HEK293 (cell line): ENCODE measurements around the gene TRMT1.

Source experiments
- BCL11A ChIP-seq: fragments of 450-650 bp; formaldehyde crosslinking; IDR thresholded peaks from 2 replicates; pipeline ENCODE4 v1.5.1; 2016; ENCODE audit warnings: low read depth, missing biosample characterization, missing genetic modification characterization
- EGR2 ChIP-seq: fragments of 450-650 bp; formaldehyde crosslinking; IDR thresholded peaks from 2 replicates; pipeline ENCODE4 v1.5.1; 2016; ENCODE audit warnings: low read depth, missing biosample characterization, missing genetic modification characterization
- MYNN ChIP-seq: fragments of 450-650 bp; formaldehyde crosslinking; IDR thresholded peaks from 2 replicates; pipeline ENCODE4 v1.5.1; 2016; ENCODE audit warnings: missing biosample characterization, missing genetic modification characterization, borderline replicate concordance
- OSR2 ChIP-seq: fragments of 450-650 bp; formaldehyde crosslinking; IDR thresholded peaks from 2 replicates; pipeline ENCODE4 v1.5.1; 2016; ENCODE audit warnings: missing biosample characterization, missing genetic modification characterization
- OVOL3 ChIP-seq: fragments of 450-650 bp; formaldehyde crosslinking; IDR thresholded peaks from 2 replicates; pipeline ENCODE4 v1.5.1; 2016; ENCODE audit warnings: missing biosample characterization, missing genetic modification characterization
- YY2 ChIP-seq: fragments of 450-650 bp; formaldehyde crosslinking; IDR thresholded peaks from 2 replicates; pipeline ENCODE4 v1.5.1; 2016; ENCODE audit warnings: missing biosample characterization, missing genetic modification characterization
- ZNF146 ChIP-seq: fragments of 450-650 bp; formaldehyde crosslinking; IDR thresholded peaks from 2 replicates; pipeline ENCODE4 v1.5.1; 2016; ENCODE audit warnings: missing biosample characterization, missing genetic modification characterization
- ZNF169 ChIP-seq: fragments of 450-650 bp; formaldehyde crosslinking; IDR thresholded peaks from 2 replicates; pipeline ENCODE4 v1.5.1; 2016; ENCODE audit warnings: missing biosample characterization, missing genetic modification characterization
- ZNF175 ChIP-seq: fragments of 450-650 bp; formaldehyde crosslinking; IDR thresholded peaks from 2 replicates; pipeline ENCODE4 v1.5.1; 2016; ENCODE audit warnings: missing biosample characterization, missing genetic modification characterization
- ZNF19 ChIP-seq: fragments of 450-650 bp; formaldehyde crosslinking; IDR thresholded peaks from 2 replicates; pipeline ENCODE4; 2016; ENCODE audit warnings: missing biosample characterization, missing genetic modification characterization, low read depth
- ZNF2 ChIP-seq: fragments of 450-650 bp; formaldehyde crosslinking; IDR thresholded peaks from 2 replicates; pipeline ENCODE4 v1.5.1; 2016; ENCODE audit warnings: missing biosample characterization, missing genetic modification characterization
- ZNF211 ChIP-seq: fragments of 450-650 bp; formaldehyde crosslinking; IDR thresholded peaks from 2 replicates; pipeline ENCODE4 v1.5.1; 2016; ENCODE audit warnings: low read depth, missing biosample characterization, missing genetic modification characterization
- ZNF214 ChIP-seq: fragments of 450-650 bp; formaldehyde crosslinking; IDR thresholded peaks from 2 replicates; pipeline ENCODE4 v1.5.1; 2017; ENCODE audit warnings: missing biosample characterization, mild to moderate bottlenecking, missing genetic modification characterization, borderline replicate concordance
- ZNF223 ChIP-seq: fragments of 450-650 bp; formaldehyde crosslinking; IDR thresholded peaks from 2 replicates; pipeline ENCODE4 v1.5.1; 2016; ENCODE audit warnings: missing biosample characterization, missing genetic modification characterization
- ZNF248 ChIP-seq: fragments of 450-650 bp; formaldehyde crosslinking; IDR thresholded peaks from 2 replicates; pipeline ENCODE4 v1.5.1; 2017; ENCODE audit warnings: missing biosample characterization, missing genetic modification characterization
- ZNF266 ChIP-seq: fragments of 450-650 bp; formaldehyde crosslinking; IDR thresholded peaks from 2 replicates; pipeline ENCODE4 v1.5.1; 2016; ENCODE audit warnings: missing biosample characterization, missing genetic modification characterization, low read depth
- ZNF311 ChIP-seq: fragments of 450-650 bp; formaldehyde crosslinking; IDR thresholded peaks from 2 replicates; pipeline ENCODE4 v1.5.1; 2017; ENCODE audit warnings: missing biosample characterization, missing genetic modification characterization, borderline replicate concordance
- ZNF354C ChIP-seq: fragments of 450-650 bp; formaldehyde crosslinking; IDR thresholded peaks from 2 replicates; pipeline ENCODE4 v1.5.1; 2016; ENCODE audit warnings: missing biosample characterization, missing genetic modification characterization, low read depth, borderline replicate concordance
- ZNF404 ChIP-seq: fragments of 450-650 bp; formaldehyde crosslinking; IDR thresholded peaks from 2 replicates; pipeline ENCODE4 v1.5.1; 2017; ENCODE audit warnings: missing biosample characterization, missing genetic modification characterization
- ZNF549 ChIP-seq: fragments of 450-650 bp; IDR thresholded peaks from 2 replicates; pipeline ENCODE4 v1.5.1; 2018; ENCODE audit warnings: missing biosample characterization, missing genetic modification characterization, mild to moderate bottlenecking, inconsistent platforms, moderate library complexity
- ZNF555 ChIP-seq: fragments of 450-650 bp; formaldehyde crosslinking; conservative IDR thresholded peaks from 2 replicates; pipeline ENCODE4 v1.5.1; 2017; ENCODE audit warnings: missing biosample characterization, mild to moderate bottlenecking, missing genetic modification characterization, inconsistent platforms
- ZNF560 ChIP-seq: fragments of 450-650 bp; formaldehyde crosslinking; IDR thresholded peaks from 2 replicates; pipeline ENCODE4 v1.5.1; 2017; ENCODE audit warnings: missing biosample characterization, missing genetic modification characterization, borderline replicate concordance
- ZNF610 ChIP-seq: fragments of 450-650 bp; formaldehyde crosslinking; IDR thresholded peaks from 2 replicates; pipeline ENCODE4 v1.5.1; 2016; ENCODE audit warnings: missing biosample characterization, missing genetic modification characterization, borderline replicate concordance
- TF ChIP-seq, protein P1 (sequence below): fragments of 450-650 bp; formaldehyde crosslinking; IDR thresholded peaks from 2 replicates; pipeline ENCODE4 v1.5.1; 2016; ENCODE audit warnings: missing biosample characterization, missing genetic modification characterization
- TF ChIP-seq, protein P2 (sequence below): fragments of 450-650 bp; formaldehyde crosslinking; IDR thresholded peaks from 2 replicates; pipeline ENCODE4 v1.5.1; 2016; ENCODE audit warnings: missing biosample characterization, missing genetic modification characterization, borderline replicate concordance
- TF ChIP-seq, protein P3 (sequence below): fragments of 450-650 bp; formaldehyde crosslinking; IDR thresholded peaks from 2 replicates; pipeline ENCODE4 v1.5.1; 2016; ENCODE audit warnings: missing biosample characterization, missing genetic modification characterization, borderline replicate concordance
- TF ChIP-seq, protein P4 (sequence below): fragments of 450-650 bp; IDR thresholded peaks from 2 replicates; pipeline ENCODE4 v1.5.1; 2018; ENCODE audit warnings: missing biosample characterization, mild to moderate bottlenecking, missing genetic modification characterization

TRMT1 gene

DNA sequence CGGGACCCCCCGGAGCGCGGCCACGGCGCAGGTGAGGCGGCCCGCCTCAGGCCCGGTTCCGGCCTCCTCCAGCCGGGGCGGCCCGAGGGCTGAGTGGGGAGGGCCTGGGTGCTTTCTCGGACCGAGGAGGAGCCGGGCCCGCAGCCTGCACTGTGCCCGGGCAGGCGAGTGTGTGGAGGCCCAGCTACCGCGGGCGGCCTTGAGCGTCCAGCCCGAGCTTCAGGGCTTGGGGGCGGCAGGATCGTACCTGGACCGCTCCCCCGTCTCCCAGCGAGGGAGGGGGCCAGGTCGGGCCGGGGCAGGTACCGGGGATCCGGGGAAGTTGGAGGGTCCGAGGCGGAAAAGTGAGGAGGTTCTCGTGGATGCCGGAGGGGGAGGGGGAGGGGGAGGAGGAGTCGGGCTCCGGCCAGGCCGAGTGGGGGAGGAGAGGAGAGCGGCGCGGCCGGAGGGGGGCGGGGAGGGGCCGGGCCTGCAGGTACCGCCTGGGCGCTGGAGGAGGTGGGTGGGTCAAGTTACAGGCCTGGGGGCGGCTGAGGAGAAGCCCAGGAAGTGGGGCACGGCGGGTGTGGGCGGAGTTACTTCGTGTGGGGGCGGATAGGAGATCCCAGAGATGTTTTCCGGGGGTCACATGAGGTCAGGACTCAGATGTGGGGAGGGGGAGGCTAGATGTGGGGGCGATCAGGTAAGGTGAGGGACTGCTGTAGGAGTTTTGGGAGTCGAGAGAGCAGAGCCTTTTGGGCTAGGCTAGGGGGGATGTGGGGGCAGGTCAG, 2.1 kb upstream of the TRMT1 start (continued):
- peak; percentile 17; the same call in 1 of the 2 replicates for TF ChIP-seq ZNF610 (tag by site-specific recombination)
- no peak for TF ChIP-seq ZNF223
- no peak for TF ChIP-seq ZNF169 (tag by site-specific recombination)
- TF ChIP-seq ZNF266 (tag by site-specific recombination), result no peak
- TF ChIP-seq, protein P1, sequence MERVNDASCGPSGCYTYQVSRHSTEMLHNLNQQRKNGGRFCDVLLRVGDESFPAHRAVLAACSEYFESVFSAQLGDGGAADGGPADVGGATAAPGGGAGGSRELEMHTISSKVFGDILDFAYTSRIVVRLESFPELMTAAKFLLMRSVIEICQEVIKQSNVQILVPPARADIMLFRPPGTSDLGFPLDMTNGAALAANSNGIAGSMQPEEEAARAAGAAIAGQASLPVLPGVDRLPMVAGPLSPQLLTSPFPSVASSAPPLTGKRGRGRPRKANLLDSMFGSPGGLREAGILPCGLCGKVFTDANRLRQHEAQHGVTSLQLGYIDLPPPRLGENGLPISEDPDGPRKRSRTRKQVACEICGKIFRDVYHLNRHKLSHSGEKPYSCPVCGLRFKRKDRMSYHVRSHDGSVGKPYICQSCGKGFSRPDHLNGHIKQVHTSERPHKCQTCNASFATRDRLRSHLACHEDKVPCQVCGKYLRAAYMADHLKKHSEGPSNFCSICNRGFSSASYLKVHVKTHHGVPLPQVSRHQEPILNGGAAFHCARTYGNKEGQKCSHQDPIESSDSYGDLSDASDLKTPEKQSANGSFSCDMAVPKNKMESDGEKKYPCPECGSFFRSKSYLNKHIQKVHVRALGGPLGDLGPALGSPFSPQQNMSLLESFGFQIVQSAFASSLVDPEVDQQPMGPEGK (tag by site-specific recombination), result peak; percentile 94
- TF ChIP-seq ZNF555, result no peak
- no peak for TF ChIP-seq ZNF211 (tag by site-specific recombination)
- no peak for TF ChIP-seq ZNF248
- TF ChIP-seq ZNF404 (tag by site-specific recombination), result no peak
- no peak for TF ChIP-seq ZNF354C (tag by site-specific recombination)
- no peak for TF ChIP-seq MYNN (tag by site-specific recombination)
- TF ChIP-seq, protein P2, sequence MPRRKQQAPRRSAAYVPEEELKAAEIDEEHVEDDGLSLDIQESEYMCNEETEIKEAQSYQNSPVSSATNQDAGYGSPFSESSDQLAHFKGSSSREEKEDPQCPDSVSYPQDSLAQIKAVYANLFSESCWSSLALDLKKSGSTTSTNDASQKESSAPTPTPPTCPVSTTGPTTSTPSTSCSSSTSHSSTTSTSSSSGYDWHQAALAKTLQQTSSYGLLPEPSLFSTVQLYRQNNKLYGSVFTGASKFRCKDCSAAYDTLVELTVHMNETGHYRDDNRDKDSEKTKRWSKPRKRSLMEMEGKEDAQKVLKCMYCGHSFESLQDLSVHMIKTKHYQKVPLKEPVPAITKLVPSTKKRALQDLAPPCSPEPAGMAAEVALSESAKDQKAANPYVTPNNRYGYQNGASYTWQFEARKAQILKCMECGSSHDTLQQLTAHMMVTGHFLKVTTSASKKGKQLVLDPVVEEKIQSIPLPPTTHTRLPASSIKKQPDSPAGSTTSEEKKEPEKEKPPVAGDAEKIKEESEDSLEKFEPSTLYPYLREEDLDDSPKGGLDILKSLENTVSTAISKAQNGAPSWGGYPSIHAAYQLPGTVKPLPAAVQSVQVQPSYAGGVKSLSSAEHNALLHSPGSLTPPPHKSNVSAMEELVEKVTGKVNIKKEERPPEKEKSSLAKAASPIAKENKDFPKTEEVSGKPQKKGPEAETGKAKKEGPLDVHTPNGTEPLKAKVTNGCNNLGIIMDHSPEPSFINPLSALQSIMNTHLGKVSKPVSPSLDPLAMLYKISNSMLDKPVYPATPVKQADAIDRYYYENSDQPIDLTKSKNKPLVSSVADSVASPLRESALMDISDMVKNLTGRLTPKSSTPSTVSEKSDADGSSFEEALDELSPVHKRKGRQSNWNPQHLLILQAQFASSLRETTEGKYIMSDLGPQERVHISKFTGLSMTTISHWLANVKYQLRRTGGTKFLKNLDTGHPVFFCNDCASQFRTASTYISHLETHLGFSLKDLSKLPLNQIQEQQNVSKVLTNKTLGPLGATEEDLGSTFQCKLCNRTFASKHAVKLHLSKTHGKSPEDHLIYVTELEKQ, result no peak
- 0 out of 2 replicates have a peak, but pooled peaks have one; percentile 52 for TF ChIP-seq BCL11A (tag by site-specific recombination)
- TF ChIP-seq YY2 (tag by site-specific recombination), result no peak
- peak; percentile 2; the same call in 1 of the 2 replicates for TF ChIP-seq ZNF146 (tag by site-specific recombination)
- peak; percentile 99 for TF ChIP-seq EGR2 (tag by site-specific recombination)
- TF ChIP-seq ZNF214, result no peak
- TF ChIP-seq ZNF2 (tag by site-specific recombination), result no peak
- TF ChIP-seq ZNF175, result no peak
- TF ChIP-seq, protein P3, sequence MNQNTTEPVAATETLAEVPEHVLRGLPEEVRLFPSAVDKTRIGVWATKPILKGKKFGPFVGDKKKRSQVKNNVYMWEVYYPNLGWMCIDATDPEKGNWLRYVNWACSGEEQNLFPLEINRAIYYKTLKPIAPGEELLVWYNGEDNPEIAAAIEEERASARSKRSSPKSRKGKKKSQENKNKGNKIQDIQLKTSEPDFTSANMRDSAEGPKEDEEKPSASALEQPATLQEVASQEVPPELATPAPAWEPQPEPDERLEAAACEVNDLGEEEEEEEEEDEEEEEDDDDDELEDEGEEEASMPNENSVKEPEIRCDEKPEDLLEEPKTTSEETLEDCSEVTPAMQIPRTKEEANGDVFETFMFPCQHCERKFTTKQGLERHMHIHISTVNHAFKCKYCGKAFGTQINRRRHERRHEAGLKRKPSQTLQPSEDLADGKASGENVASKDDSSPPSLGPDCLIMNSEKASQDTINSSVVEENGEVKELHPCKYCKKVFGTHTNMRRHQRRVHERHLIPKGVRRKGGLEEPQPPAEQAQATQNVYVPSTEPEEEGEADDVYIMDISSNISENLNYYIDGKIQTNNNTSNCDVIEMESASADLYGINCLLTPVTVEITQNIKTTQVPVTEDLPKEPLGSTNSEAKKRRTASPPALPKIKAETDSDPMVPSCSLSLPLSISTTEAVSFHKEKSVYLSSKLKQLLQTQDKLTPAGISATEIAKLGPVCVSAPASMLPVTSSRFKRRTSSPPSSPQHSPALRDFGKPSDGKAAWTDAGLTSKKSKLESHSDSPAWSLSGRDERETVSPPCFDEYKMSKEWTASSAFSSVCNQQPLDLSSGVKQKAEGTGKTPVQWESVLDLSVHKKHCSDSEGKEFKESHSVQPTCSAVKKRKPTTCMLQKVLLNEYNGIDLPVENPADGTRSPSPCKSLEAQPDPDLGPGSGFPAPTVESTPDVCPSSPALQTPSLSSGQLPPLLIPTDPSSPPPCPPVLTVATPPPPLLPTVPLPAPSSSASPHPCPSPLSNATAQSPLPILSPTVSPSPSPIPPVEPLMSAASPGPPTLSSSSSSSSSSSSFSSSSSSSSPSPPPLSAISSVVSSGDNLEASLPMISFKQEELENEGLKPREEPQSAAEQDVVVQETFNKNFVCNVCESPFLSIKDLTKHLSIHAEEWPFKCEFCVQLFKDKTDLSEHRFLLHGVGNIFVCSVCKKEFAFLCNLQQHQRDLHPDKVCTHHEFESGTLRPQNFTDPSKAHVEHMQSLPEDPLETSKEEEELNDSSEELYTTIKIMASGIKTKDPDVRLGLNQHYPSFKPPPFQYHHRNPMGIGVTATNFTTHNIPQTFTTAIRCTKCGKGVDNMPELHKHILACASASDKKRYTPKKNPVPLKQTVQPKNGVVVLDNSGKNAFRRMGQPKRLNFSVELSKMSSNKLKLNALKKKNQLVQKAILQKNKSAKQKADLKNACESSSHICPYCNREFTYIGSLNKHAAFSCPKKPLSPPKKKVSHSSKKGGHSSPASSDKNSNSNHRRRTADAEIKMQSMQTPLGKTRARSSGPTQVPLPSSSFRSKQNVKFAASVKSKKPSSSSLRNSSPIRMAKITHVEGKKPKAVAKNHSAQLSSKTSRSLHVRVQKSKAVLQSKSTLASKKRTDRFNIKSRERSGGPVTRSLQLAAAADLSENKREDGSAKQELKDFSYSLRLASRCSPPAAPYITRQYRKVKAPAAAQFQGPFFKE, result no peak
- no peak for TF ChIP-seq OSR2 (tag by site-specific recombination)
- no peak for TF ChIP-seq ZNF19 (tag by site-specific recombination)
- TF ChIP-seq ZNF549 (tag by site-specific recombination), result no peak
- TF ChIP-seq OVOL3, result no peak
- no peak for TF ChIP-seq ZNF560 (tag by site-specific recombination)
- TF ChIP-seq, protein P4, sequence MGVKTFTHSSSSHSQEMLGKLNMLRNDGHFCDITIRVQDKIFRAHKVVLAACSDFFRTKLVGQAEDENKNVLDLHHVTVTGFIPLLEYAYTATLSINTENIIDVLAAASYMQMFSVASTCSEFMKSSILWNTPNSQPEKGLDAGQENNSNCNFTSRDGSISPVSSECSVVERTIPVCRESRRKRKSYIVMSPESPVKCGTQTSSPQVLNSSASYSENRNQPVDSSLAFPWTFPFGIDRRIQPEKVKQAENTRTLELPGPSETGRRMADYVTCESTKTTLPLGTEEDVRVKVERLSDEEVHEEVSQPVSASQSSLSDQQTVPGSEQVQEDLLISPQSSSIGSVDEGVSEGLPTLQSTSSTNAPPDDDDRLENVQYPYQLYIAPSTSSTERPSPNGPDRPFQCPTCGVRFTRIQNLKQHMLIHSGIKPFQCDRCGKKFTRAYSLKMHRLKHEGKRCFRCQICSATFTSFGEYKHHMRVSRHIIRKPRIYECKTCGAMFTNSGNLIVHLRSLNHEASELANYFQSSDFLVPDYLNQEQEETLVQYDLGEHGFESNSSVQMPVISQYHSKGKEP (tag by site-specific recombination), result no peak
- no peak for TF ChIP-seq ZNF311 (tag by site-specific recombination)
